Right atrium auricular region (tissue), 2 donors: ENCODE measurements around the gene ZNF836. TPM values are rescaled to one million over a fixed set of nuclear protein-coding genes. Genes with fewer than 3 reads are reported as not detected.

Source experiments
- DNase-seq: peaks from one replicate; pipeline ENCODE4 v3.0.0-alpha.2; 2019; ENCODE audit warnings: low spot score
- H3K27ac ChIP-seq, 2 donors: fragments of 200-600 bp; sonication (generic); 1 replicate in 1 of 2; 2 replicates in 1 of 2; pipeline ENCODE4 v1.5.1; 2016 to 2019
- H3K27me3 ChIP-seq, 2 donors: fragments of 200-600 bp; sonication (generic); one replicate each; pipeline versions ENCODE4 v1.5.1 to v1.6.0; 2017 to 2019
- H3K36me3 ChIP-seq: fragments of 200-600 bp; sonication (generic); one replicate; pipeline ENCODE4 v1.5.1; 2016
- H3K4me1 ChIP-seq, 2 donors: fragments of 200-600 bp; sonication (generic); one replicate each; pipeline versions ENCODE4 v1.5.1 to v1.6.0; 2017 to 2019
- H3K4me3 ChIP-seq, 2 donors: fragments of 200-600 bp; sonication (generic); 1 replicate in 1 of 2; 2 replicates in 1 of 2; pipeline ENCODE4 v1.5.1; 2017 to 2019; ENCODE audit warnings: mild to moderate bottlenecking in 1 of 2, moderate library complexity in 1 of 2
- H3K9me3 ChIP-seq, 2 donors: fragments of 200-600 bp; sonication (generic); one replicate each; pipeline ENCODE4 v1.5.1; 2019
- CTCF ChIP-seq, 2 donors: fragments of 200-600 bp; sonication (generic); IDR thresholded peaks; one replicate each; pipeline ENCODE4 v1.5.1; 2019; ENCODE audit warnings: antibody characterized with exemption in 2 of 2
- total RNA-seq, 2 donors: library from RNA; depleted of rRNA; stranded (reverse); fragments of >200 nt; gene quantifications; one replicate each; pipeline ENCODE4 v1.1.0, GENCODE V29; 2016

ZNF836 gene
- total RNA-seq, 2 donors from 2014 or later, result 2.2 to 7.6 TPM

- no peak overlapping the region for H3K4me3 ChIP-seq
- H3K27ac ChIP-seq, result no peak overlapping the region
- H3K4me1 ChIP-seq, result no peaks in the 10 kb centered on the region
- TF ChIP-seq CTCF (IDR thresholded peaks at IDR 0.05), result no peak
- no peak for DNase-seq
- peaks cover 38 to 97% of the 10 kb centered on the region in 2 donors for H3K9me3 ChIP-seq
- no peaks in the 10 kb centered on the region for H3K27me3 ChIP-seq
- peaks cover 7% of the 10 kb centered on the region for H3K36me3 ChIP-seq
Observed at GRCh38 chr19:52110780-52111179, 60.6 kb downstream of the ZNF836 start.

Other genes with a start within 250 kb of the ZNF836 start
- 1 to 10 TPM; 4.1 to 5.2 TPM for gene ZNF613, start 244.1 kb downstream of the ZNF836 start, total RNA-seq
- 1 to 10 TPM; 5.7 to 6.5 TPM for gene ZNF350, start 184.8 kb downstream of the ZNF836 start, total RNA-seq
- 10 to 100 TPM; 10.4 to 10.8 TPM for gene ZNF615, start 163.4 kb downstream of the ZNF836 start, total RNA-seq
- 1 to 10 TPM; 6.5 to 6.6 TPM for gene ZNF614, start 143.2 kb downstream of the ZNF836 start, total RNA-seq
- 1 to 10 TPM; 5.4 to 8.6 TPM for gene ZNF432, start 122.8 kb downstream of the ZNF836 start, total RNA-seq
- gene ZNF841, start 75.9 kb downstream of the ZNF836 start, total RNA-seq, result 10 to 100 TPM in 1 of 2 donors, 1 to 10 TPM in 1; 4.8 to 11.0 TPM
- gene ZNF616, start 31.7 kb downstream of the ZNF836 start, total RNA-seq, result 1 to 10 TPM; 2.4 to 3.3 TPM
- gene PPP2R1A, start 18.4 kb upstream of the ZNF836 start, total RNA-seq, result 100 to 1,000 TPM; 284 to 322 TPM
- gene ZNF766, start 98.0 kb upstream of the ZNF836 start, total RNA-seq, result 1 to 10 TPM; 4.1 to 5.0 TPM
- 1 to 10 TPM; 8.6 to 9.2 TPM for gene ZNF480, start 125.5 kb upstream of the ZNF836 start, total RNA-seq
- 1 to 10 TPM; 1.9 to 7.1 TPM for gene ZNF610, start 164.6 kb upstream of the ZNF836 start, total RNA-seq
- 10 to 100 TPM; 19.6 to 20.5 TPM for gene ZNF880, start 198.3 kb upstream of the ZNF836 start, total RNA-seq
- gene ZNF528, start 226.2 kb upstream of the ZNF836 start, total RNA-seq, result 10 to 100 TPM in 1 of 2 donors, 1 to 10 TPM in 1; 9.4 to 16.7 TPM